LNCaP clone FGC (cell line): ENCODE results near the gene TMEM86B.

Source experiments
- DNase-seq: peaks from one replicate; pipeline ENCODE4 v3.0.0-alpha.2; 2011; ENCODE audit warnings: low read depth
- H3K4me3 ChIP-seq: 2 replicates; pipeline ENCODE4 v1.5.1; 2011; ENCODE audit warnings: mild to moderate bottlenecking, low read depth, low read length, control low read depth
- CTCF ChIP-seq: IDR thresholded peaks from 2 replicates; pipeline ENCODE4 v1.5.1; 2012; ENCODE audit warnings: mild to moderate bottlenecking; ENCODE audit not compliant: control insufficient read depth, insufficient read depth; ENCODE audit errors: extremely low read depth

Gene TMEM86B

GRCh38 chr19:55228403-55229031 lies at the start of gene TMEM86B:
TSS of gene TMEM86B (minus strand) at chr19:55228763. CDS start at chr19:55228741, 22 bp downstream.
- TF ChIP-seq CTCF = no peak
- no peak for DNase-seq
- H3K4me3 ChIP-seq = no peak within 1 kb of the TSS

GRCh38 chr19:55277494-55277893 lies 48.9 kb upstream of the TMEM86B start:
- no peak overlapping the region for H3K4me3 ChIP-seq
- DNase-seq = no peak
- no peak for TF ChIP-seq CTCF

GRCh38 chr19:55276720-55277430 lies 48.3 kb upstream of the TMEM86B start:
- no peak for TF ChIP-seq CTCF
- no peak for DNase-seq
- no peak overlapping the region for H3K4me3 ChIP-seq

- no peak for TF ChIP-seq CTCF
- no peak overlapping the region for H3K4me3 ChIP-seq
- no peak for DNase-seq
Observed at GRCh38 chr19:55275851-55276719, 47.5 kb upstream of the TMEM86B start.

GRCh38 chr19:55273978-55274707 lies 45.6 kb upstream of the TMEM86B start:
- no peak for DNase-seq
- no peak for TF ChIP-seq CTCF
- H3K4me3 ChIP-seq = no peak overlapping the region

GRCh38 chr19:55272142-55272541 lies 43.6 kb upstream of the TMEM86B start:
- DNase-seq = no peak
- no peak overlapping the region for H3K4me3 ChIP-seq
- no peak for TF ChIP-seq CTCF
